GM21447 (cell line): ENCODE measurements around the gene PLVAP.
A peak's percentile ranks its signal among the peaks of the same experiment; 100 is the strongest.

Source experiments
- ATAC-seq: cut with Tn5 transposase; IDR thresholded peaks from one replicate; pipeline ENCODE4 v1.9.1; 2021; ENCODE audit not compliant: unreplicated experiment

PLVAP gene

DNA sequence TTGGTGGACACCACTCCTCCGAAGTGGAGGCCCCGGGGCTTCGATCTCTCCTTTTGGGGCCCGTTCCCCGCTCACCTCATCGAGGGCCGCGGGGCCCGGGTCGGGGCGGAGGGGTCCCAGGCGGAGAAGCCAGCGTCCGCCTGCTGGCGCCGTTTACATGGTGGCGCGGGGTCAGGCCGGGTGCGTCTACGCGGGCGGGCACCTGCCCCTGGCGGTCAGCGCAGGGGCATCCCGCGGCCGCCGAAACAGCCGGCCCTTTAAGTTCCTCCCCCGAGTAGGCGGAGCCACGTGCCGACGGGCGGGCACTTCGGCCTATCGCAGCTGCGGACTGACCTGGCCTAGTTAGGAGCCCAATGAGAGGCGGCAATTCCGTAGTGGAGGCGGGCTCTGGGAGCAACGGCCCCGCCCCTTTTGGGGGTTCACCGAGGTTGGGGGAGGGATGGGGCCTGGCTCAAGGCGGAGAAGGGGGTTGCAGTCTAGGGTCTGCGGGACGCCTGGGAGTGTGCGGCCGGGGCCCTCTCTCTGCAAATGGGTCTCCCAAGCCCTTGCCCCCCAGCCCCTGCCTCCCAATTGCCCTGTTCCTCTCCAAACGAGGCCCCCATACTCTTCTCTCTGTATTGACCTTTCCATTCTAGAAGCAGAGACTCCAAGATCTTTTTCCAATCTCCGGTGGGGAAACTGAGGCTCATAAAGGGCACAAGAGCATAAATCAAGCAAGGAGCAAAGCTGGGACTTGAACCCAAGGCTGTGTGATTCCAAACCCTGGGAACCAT, 73.8 kb downstream of the PLVAP start, which contains the start of gene ABHD8:
Gene ABHD8, minus strand, starts transcription at position 259 of the 773 bp plus-strand sequence. CDS start 1,809 bp downstream, outside the sequence.
- ATAC-seq: peak; percentile 60

DNA sequence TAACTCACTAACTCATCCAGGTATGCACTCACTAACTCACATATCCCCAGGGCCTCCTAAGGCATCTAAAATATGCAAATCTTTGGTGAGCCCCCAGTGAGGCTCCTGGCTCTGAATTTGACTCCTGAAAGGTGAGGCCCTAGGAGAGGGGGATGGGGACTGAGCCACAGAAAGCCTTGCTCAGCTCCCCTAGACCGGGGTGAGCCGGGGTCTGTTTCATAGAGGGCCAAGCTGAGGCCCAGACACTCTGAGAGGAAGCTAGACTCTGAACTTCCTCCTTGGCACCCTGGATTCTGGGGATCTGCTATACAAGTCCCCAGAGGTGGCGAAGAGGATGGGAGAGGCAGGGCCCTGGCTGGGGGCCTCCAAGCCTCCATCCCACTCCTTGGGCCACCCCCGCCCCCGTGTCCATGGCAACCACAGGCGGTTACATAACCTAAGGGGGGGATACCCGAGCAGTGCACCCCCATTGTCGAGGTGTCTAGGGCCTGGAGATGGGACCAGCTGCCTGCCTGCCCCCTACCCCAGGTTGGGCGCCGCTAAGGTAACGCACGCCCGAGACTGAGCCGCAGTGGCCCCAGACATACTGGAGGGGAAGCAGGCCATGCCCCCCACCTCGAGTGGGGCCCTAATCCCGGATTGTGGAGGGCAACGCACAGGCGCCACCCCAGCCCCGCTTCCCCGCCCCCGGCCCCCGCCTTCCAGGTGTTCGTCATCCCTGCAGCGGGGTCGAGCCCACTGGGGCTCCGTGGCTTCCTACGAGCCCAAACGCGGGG, 74.6 kb downstream of the PLVAP start:
- no peak for ATAC-seq
